BE2C (cell line): ENCODE measurements around the gene HIVEP2.

Source experiments
- DNase-seq: peaks from one replicate; pipeline ENCODE4 v3.0.0-alpha.2; 2020
- H3K27me3 ChIP-seq: fragments of 250-450 bp; sonication (Bioruptor Pico); 2 replicates; pipeline ENCODE4 v1.5.1; 2020; ENCODE audit warnings: mild to moderate bottlenecking
- H3K36me3 ChIP-seq: fragments of 250-450 bp; sonication (Bioruptor Pico); 2 replicates; pipeline ENCODE4 v1.5.1; 2020; ENCODE audit warnings: mild to moderate bottlenecking
- H3K4me1 ChIP-seq: fragments of 250-450 bp; sonication (Bioruptor Pico); 2 replicates; pipeline ENCODE4 v1.5.1; 2020
- H3K4me3 ChIP-seq: 2 replicates; pipeline ENCODE4 v1.5.1; 2011; ENCODE audit warnings: low read depth, low read length
- H3K9me3 ChIP-seq: fragments of 250-450 bp; sonication (Bioruptor Pico); 2 replicates; pipeline ENCODE4 v1.5.1; 2020
- TF ChIP-seq, protein P1 (sequence below): IDR thresholded peaks from 2 replicates; pipeline ENCODE4 v1.5.1; 2012; ENCODE audit warnings: mild to moderate bottlenecking, low read depth, low read length

HIVEP2 gene

DNA sequence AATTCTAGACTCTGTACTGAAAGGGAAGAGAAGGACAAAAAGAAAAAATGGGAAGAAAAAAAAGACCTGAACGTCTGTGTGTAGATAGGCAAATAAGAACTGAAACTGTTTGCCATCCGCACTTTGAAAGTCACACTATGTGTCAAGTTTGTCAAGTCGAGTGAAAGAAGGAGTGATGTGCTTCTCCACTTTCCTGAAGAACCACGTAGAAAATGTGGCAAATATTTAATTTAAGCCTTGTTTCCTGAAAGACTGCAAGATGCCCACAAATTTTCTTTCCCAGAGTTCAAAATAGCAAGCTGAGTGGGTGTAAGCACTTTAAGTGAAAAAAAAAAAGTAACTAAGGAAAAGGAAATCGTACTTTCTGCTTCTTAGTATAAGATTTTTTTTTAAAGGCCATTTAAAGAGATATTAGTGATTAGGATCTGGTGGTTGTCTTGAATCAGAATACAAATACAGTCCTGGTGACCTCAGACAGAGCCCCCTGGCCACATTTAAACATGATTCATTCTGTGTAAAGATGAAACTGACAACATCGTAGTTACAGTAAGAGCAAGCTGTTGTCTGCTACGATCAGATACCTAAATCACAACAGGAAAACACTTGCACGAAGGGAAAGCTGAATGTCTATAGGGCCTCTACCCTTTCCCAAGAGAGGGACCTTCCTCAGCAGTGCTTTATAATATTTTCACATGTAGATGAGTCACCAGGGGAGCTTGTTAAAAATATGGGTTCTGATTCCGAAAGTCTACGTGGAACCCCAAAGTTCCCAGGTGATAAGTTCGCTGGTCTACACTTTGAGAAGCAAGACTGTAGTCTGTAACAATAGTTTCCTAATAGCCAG lies 102.3 kb downstream of the HIVEP2 start:
- Histone ChIP-seq H3K27me3 (no peaks in the 10 kb centered on the region), H3K9me3 (no peaks in the 10 kb centered on the region), H3K4me3 (no peak overlapping the region), H3K4me1 (peaks cover 11% of the 10 kb centered on the region), H3K36me3 (no peaks in the 10 kb centered on the region)
- DNase-seq, result no peak
- TF ChIP-seq, protein P1, sequence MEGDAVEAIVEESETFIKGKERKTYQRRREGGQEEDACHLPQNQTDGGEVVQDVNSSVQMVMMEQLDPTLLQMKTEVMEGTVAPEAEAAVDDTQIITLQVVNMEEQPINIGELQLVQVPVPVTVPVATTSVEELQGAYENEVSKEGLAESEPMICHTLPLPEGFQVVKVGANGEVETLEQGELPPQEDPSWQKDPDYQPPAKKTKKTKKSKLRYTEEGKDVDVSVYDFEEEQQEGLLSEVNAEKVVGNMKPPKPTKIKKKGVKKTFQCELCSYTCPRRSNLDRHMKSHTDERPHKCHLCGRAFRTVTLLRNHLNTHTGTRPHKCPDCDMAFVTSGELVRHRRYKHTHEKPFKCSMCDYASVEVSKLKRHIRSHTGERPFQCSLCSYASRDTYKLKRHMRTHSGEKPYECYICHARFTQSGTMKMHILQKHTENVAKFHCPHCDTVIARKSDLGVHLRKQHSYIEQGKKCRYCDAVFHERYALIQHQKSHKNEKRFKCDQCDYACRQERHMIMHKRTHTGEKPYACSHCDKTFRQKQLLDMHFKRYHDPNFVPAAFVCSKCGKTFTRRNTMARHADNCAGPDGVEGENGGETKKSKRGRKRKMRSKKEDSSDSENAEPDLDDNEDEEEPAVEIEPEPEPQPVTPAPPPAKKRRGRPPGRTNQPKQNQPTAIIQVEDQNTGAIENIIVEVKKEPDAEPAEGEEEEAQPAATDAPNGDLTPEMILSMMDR, result no peak

DNA sequence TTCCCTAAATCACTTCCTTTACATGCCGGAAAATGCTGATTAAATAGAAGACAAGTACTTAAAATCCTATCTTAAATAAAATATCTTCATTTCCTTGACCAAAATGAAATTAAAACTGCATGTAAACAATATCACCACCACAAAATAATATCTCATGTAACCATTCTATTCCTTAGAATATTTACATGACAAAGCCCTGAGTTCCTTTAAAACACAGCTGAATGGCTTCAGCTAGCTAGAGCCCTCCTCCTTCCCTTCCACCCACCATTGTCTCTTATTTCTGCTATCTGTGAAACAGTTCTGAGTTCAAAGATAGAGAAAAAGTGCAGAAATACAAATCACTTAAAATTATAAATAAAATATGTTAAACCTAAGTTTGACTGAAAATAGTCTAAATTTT lies 103.1 kb downstream of the HIVEP2 start:
- Histone ChIP-seq H3K4me3 (no peak overlapping the region), H3K4me1 (peaks cover 11% of the 10 kb centered on the region), H3K36me3 (no peaks in the 10 kb centered on the region), H3K27me3 (no peaks in the 10 kb centered on the region), H3K9me3 (no peaks in the 10 kb centered on the region)
- TF ChIP-seq, protein P1, result no peak
- no peak for DNase-seq

DNA sequence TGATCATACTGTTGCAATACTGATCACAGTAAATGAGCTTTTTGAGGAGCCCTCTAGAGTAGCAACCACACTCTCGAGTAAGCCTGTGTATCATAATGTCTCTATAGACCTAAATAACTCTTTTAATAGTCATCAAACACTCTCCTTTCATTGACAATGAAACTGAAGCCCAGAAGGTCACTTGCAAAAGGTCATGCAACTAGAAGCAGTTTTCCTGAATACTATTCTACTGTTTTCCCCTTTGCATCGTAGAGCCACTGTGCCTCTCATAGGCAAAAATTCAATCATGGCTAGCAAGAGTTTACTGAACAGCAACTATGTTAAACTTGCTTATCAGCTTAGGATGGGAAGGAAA lies 105.3 kb downstream of the HIVEP2 start:
- no peaks in the 10 kb centered on the region for H3K27me3 ChIP-seq
- H3K4me3 ChIP-seq, result no peak overlapping the region
- no peaks in the 10 kb centered on the region for H3K36me3 ChIP-seq
- DNase-seq, result no peak
- H3K9me3 ChIP-seq, result no peaks in the 10 kb centered on the region
- TF ChIP-seq, protein P1, result no peak
- peaks cover 7% of the 10 kb centered on the region for H3K4me1 ChIP-seq

DNA sequence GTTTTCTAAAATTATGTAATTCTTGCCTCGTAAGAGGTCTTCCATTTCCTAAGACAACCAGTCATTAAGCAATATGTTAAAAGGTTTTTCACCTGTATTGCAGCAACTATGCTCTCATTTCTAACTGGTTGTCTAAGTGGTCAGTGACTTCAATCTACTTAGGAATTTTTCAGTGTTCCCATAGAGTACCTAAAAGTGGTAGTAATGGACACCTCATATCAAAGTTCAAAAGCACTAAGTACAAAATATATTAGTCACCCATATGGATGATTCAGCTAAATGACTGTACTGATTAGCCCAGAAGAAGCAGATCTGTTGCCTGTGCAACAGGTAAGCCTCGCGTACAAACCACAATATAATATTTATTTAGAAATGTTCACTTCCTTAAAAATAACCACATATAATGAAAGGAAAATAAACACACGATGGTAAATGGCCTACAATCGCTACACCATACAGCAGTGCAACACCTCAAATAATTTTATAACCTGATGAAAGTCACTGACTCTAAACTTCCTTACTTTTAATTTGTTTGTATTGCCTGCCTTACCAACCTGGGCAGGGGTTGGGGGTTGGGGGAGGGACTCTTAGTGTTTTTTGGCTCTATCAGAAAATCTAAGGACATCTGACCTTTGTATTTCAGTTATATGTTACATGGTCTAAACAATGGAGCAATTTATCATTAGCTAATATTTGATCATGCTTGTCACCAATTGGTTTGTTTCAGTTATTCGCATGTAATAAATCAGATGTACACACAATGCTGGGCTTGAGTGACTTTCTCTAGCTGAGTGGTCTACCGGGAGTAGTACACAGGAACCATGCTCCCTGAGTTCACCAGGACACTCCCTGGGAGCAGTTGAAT lies 105.9 kb downstream of the HIVEP2 start:
- Histone ChIP-seq H3K4me1 (peaks cover 7% of the 10 kb centered on the region), H3K27me3 (no peaks in the 10 kb centered on the region), H3K9me3 (no peaks in the 10 kb centered on the region), H3K4me3 (no peak overlapping the region), H3K36me3 (no peaks in the 10 kb centered on the region)
- no peak for DNase-seq
- TF ChIP-seq, protein P1, result no peak

DNA sequence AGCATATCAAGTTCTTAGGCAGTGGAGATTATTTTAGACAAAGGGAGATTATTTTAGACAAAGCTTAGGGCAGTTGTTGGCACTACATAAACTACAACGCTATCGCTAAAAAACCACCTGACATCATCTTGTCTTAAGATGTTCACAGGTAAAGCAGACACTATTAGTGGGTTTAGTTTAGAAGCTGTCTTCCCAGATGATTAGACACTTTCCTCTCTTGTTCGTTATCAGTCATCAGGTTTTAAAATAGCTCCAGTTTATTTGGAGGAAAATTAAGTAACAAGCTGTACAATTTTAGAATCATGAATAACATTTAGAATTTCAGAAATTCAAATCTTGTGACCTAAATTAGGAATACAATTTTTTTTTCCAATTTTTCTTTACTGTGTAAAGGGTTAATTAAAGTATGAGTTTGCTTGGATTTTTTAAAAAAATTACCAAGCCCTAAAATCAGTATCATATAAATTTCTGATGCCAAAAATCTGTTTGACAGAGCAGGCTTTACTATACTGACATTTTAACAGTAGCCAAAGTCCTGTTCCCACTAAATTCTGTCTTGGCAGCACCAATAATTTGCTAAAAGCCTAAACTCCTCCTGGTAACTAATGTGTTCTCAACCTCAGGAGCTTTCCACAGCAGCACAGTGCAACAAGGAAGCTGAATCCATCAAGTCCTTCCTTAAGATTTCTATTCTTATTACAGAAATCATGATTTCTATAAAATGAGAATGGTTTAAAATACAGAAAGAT lies 109.0 kb downstream of the HIVEP2 start:
- DNase-seq, result no peak
- no peaks in the 10 kb centered on the region for H3K36me3 ChIP-seq
- no peaks in the 10 kb centered on the region for H3K27me3 ChIP-seq
- no peak overlapping the region for H3K4me3 ChIP-seq
- peaks cover 3% of the 10 kb centered on the region; the same call in 1 of the 2 replicates for H3K4me1 ChIP-seq
- TF ChIP-seq, protein P1, result no peak
- no peaks in the 10 kb centered on the region for H3K9me3 ChIP-seq
